DOHH2 (cell line): ENCODE data around the gene DIPK1A.

Experiments
- H3F3A ChIP-seq: fragments of 200-600 bp; sonication (generic), shearing (Covaris generic); 2 replicates; pipeline ENCODE4 v1.6.0; 2016; ENCODE audit warnings: antibody characterized with exemption, mild to moderate bottlenecking; ENCODE audit not compliant: control insufficient read depth, insufficient read depth
- H3K27ac ChIP-seq: fragments of 200-600 bp; sonication (generic); 2 replicates; pipeline ENCODE4 v1.5.1; 2014; ENCODE audit warnings: low read depth, mild to moderate bottlenecking, low read length, moderate library complexity
- H3K27me3 ChIP-seq: fragments of 200-600 bp; sonication (generic); 2 replicates; pipeline ENCODE4 v1.6.1; 2014; ENCODE audit warnings: mild to moderate bottlenecking, low read length, mixed read lengths; ENCODE audit not compliant: control insufficient read depth
- H3K36me3 ChIP-seq: fragments of 200-600 bp; sonication (generic); 2 replicates; pipeline ENCODE4 v1.6.1; 2014; ENCODE audit warnings: mild to moderate bottlenecking, low read length, moderate library complexity, mixed read lengths; ENCODE audit not compliant: control insufficient read depth
- H3K4me1 ChIP-seq: fragments of 200-600 bp; sonication (generic); 2 replicates; pipeline ENCODE4 v1.6.1; 2014; ENCODE audit warnings: mild to moderate bottlenecking, low read length, mixed read lengths; ENCODE audit not compliant: control insufficient read depth
- H3K4me2 ChIP-seq: fragments of 200-600 bp; sonication (generic); 2 replicates; pipeline ENCODE4 v1.6.0; 2014; ENCODE audit warnings: mild to moderate bottlenecking, low read length, moderate library complexity
- H3K4me3 ChIP-seq: fragments of 200-600 bp; sonication (generic); 2 replicates; pipeline ENCODE4 v1.5.1; 2014; ENCODE audit warnings: mild to moderate bottlenecking, low read length, mixed read lengths
- H3K79me2 ChIP-seq: fragments of 200-600 bp; sonication (generic); 2 replicates; pipeline ENCODE4 v1.6.1; 2014; ENCODE audit warnings: mild to moderate bottlenecking, low read length, mixed read lengths; ENCODE audit not compliant: control insufficient read depth
- H3K9me2 ChIP-seq: fragments of 200-600 bp; sonication (generic); replicated peaks from 2 replicates; pipeline ENCODE4 v1.6.1; 2014; ENCODE audit warnings: mild to moderate bottlenecking, low read length, mixed read lengths; ENCODE audit not compliant: control insufficient read depth
- H3K9me3 ChIP-seq: fragments of 200-600 bp; sonication (generic); 2 replicates; pipeline ENCODE4 v1.6.1; 2014; ENCODE audit warnings: antibody characterized with exemption, low read length, mixed read lengths; ENCODE audit not compliant: control insufficient read depth, insufficient read depth
- H4K20me1 ChIP-seq: fragments of 200-600 bp; sonication (generic); 2 replicates; pipeline ENCODE4 v1.6.0; 2014; ENCODE audit warnings: low read depth, mild to moderate bottlenecking, antibody characterized with exemption, low read length, moderate library complexity; ENCODE audit not compliant: control insufficient read depth, insufficient read depth
- CTCF ChIP-seq: fragments of 200-600 bp; sonication (generic); IDR thresholded peaks from one replicate; pipeline ENCODE4 v1.5.1; 2014; ENCODE audit warnings: antibody characterized with exemption, mild to moderate bottlenecking, low read depth, low read length; ENCODE audit not compliant: poor library complexity, severe bottlenecking
- EZH2phosphoT487 ChIP-seq: fragments of 200-600 bp; sonication (generic); IDR thresholded peaks from 2 replicates; pipeline ENCODE4 v1.6.1; 2017; ENCODE audit warnings: borderline replicate concordance, mild to moderate bottlenecking, antibody characterized with exemption, low read length, moderate library complexity, mixed read lengths

DIPK1A gene

GRCh38 chr1:92958203-92958970 lies 2.9 kb downstream of the DIPK1A start:
- Histone ChIP-seq H4K20me1 (no peaks in the 10 kb centered on the region), H3F3A (peaks cover 30% of the 10 kb centered on the region), H3K36me3 (peaks cover 33% of the 10 kb centered on the region), H3K4me2 (peak overlapping the region; percentile 91), H3K27ac (peak overlapping the region; percentile 48), H3K9me2 (no peaks in the 10 kb centered on the region), H3K4me3 (peak overlapping the region; percentile 45), H3K79me2 (peaks cover 78% of the 10 kb centered on the region), H3K4me1 (peaks cover 66% of the 10 kb centered on the region), H3K27me3 (no peaks in the 10 kb centered on the region), H3K9me3 (no peaks in the 10 kb centered on the region)
- TF ChIP-seq CTCF (no peak), EZH2phosphoT487 (no peak)

DNA sequence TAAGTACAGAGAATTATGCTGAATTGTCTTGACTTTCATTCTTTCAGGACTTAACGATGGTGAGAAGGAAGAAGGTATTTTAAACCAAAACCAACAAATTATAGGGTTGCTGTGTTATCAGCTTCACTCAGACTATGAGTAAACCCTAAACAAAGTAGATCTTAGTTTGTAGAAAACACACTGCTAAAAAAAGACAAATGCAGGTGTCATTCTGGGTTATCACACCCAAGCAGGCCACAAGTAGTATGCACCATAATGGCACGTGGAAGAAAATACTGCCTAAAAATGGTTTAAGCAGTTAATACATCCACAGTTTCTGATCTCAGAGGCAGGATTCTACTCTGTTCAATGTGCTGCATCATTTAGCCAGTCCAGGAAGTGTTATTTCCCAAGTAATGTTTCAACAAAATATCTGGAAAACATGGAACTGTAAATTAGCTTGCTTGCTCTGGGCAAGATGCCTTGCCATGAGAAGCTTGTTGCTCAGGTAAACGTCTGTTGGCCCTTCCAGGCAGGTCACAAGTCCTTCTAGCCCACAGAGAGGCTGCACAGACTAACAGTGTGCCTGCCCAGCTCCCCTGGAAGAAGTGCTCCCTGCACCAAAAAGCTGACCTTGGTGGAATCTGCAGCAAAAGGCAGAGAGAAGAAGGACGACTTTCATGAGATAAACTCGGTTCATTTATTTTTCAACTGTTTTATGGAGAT lies 4.1 kb downstream of the DIPK1A start:
- H3K9me2 ChIP-seq = no peaks in the 10 kb centered on the region
- H3K4me3 ChIP-seq = peak overlapping the region; percentile 45
- TF ChIP-seq CTCF = no peak
- H3K27ac ChIP-seq = peak overlapping the region; percentile 21
- H3K4me1 ChIP-seq = peaks cover 68% of the 10 kb centered on the region
- peaks cover 36% of the 10 kb centered on the region for H3K36me3 ChIP-seq
- H3K4me2 ChIP-seq = peak overlapping the region; percentile 91
- peaks cover 31% of the 10 kb centered on the region for H3F3A ChIP-seq
- H3K9me3 ChIP-seq = no peaks in the 10 kb centered on the region
- no peaks in the 10 kb centered on the region for H4K20me1 ChIP-seq
- H3K79me2 ChIP-seq = peaks cover 90% of the 10 kb centered on the region
- no peaks in the 10 kb centered on the region for H3K27me3 ChIP-seq

GRCh38 chr1:92956254-92957029 lies 4.8 kb downstream of the DIPK1A start:
- H4K20me1 ChIP-seq = no peaks in the 10 kb centered on the region

More at GRCh38 chr1:92956254-92957029, 4.8 kb downstream of the DIPK1A start:
- peaks cover 76% of the 10 kb centered on the region for H3K4me1 ChIP-seq
- TF ChIP-seq EZH2phosphoT487 (no peak), CTCF (no peak)
- peaks cover 34% of the 10 kb centered on the region for H3K36me3 ChIP-seq
- peaks cover 34% of the 10 kb centered on the region for H3F3A ChIP-seq
- peak overlapping the region; percentile 91 for H3K4me2 ChIP-seq
- H3K27ac ChIP-seq = peak overlapping the region; percentile 21
- H3K27me3 ChIP-seq = no peaks in the 10 kb centered on the region
- no peaks in the 10 kb centered on the region for H3K9me2 ChIP-seq
- H3K79me2 ChIP-seq = peaks cover 92% of the 10 kb centered on the region
- peak overlapping the region; percentile 45 for H3K4me3 ChIP-seq
- H3K9me3 ChIP-seq = no peaks in the 10 kb centered on the region
